Measurements from ENCODE around the gene ABCA13.

DNA sequence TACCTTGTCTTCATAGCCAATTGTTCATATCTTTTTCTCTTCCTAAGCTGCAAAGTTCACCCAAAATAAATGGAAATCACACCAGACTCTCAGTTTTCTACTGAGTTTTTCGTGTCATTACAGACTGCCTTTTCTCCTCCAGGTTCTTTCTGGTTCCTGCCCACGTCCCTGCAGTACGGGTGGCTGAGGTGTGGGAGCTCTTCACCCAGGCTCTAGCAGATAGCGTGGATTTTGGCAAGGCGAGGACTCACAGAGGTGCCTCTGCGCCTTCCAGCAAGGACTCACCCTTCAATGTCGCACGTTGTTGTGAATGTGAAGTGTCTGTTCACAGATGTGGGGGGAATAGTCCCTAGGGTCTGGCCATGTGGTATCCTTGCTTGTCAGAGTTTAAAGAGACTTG, 71.6 kb downstream of the ABCA13 start:
- no peak for TF ChIP-seq ELF4 (IDR thresholded peaks at IDR 0.05)
- TF ChIP-seq L3MBTL2 (conservative IDR thresholded peaks at IDR 0.05): no peak
- no peak for TF ChIP-seq SP1 (IDR thresholded peaks at IDR 0.05)
- TF ChIP-seq FOXM1 (IDR thresholded peaks at IDR 0.05; ENCODE audit: borderline replicate concordance): no peak
- no peak for TF ChIP-seq TARDBP (IDR thresholded peaks at IDR 0.05)
